Loucy (cell line): Measurements from ENCODE around the gene PGBD1.

Experiments
- H2AFZ ChIP-seq: fragments of 200-600 bp; sonication (generic); 2 replicates; pipeline ENCODE4 v1.6.0; 2016; ENCODE audit warnings: antibody characterized with exemption, mild to moderate bottlenecking, low read length, moderate library complexity
- H3F3A ChIP-seq: fragments of 200-600 bp; 2 replicates; pipeline ENCODE4 v1.6.0; 2016; ENCODE audit warnings: antibody characterized with exemption, low read depth, mild to moderate bottlenecking
- H3K27me3 ChIP-seq: fragments of 200-600 bp; sonication (generic); 2 replicates; pipeline ENCODE4 v1.6.1; 2014; ENCODE audit warnings: low read length, mild to moderate bottlenecking; ENCODE audit not compliant: insufficient read depth, poor library complexity, severe bottlenecking
- H3K36me3 ChIP-seq: fragments of 200-600 bp; sonication (generic); 2 replicates; pipeline ENCODE4 v1.6.1; 2016; ENCODE audit warnings: low read length; ENCODE audit not compliant: insufficient read depth
- H3K4me1 ChIP-seq: fragments of 200-600 bp; sonication (generic); 2 replicates; pipeline ENCODE4 v1.5.1; 2014; ENCODE audit warnings: low read length, mild to moderate bottlenecking; ENCODE audit not compliant: insufficient read depth, poor library complexity, severe bottlenecking
- H3K4me2 ChIP-seq: fragments of 200-600 bp; sonication (generic); 2 replicates; pipeline ENCODE4 v1.6.0; 2014; ENCODE audit warnings: antibody characterized with exemption, low read length, low read depth, mild to moderate bottlenecking; ENCODE audit not compliant: poor library complexity, severe bottlenecking
- H3K4me3 ChIP-seq: fragments of 200-600 bp; sonication (generic); 2 replicates; pipeline ENCODE4 v1.5.1; 2014; ENCODE audit warnings: low read length, mild to moderate bottlenecking, mixed read lengths; ENCODE audit not compliant: poor library complexity, severe bottlenecking
- H3K79me2 ChIP-seq: fragments of 200-600 bp; sonication (generic); 2 replicates; pipeline ENCODE4 v1.6.1; 2014; ENCODE audit warnings: low read length; ENCODE audit not compliant: insufficient read depth
- H3K9ac ChIP-seq: fragments of 200-600 bp; sonication (generic); 2 replicates; pipeline ENCODE4 v1.6.0; 2014; ENCODE audit warnings: mild to moderate bottlenecking, low read depth, low read length, moderate library complexity; ENCODE audit not compliant: poor library complexity, severe bottlenecking
- H3K9me2 ChIP-seq: fragments of 200-600 bp; sonication (generic); replicated peaks from 2 replicates; pipeline ENCODE4 v1.6.1; 2016; ENCODE audit warnings: low read depth, low read length, mixed read lengths
- H3K9me3 ChIP-seq: fragments of 200-600 bp; sonication (generic); 2 replicates; pipeline ENCODE4 v1.6.1; 2014; ENCODE audit warnings: mild to moderate bottlenecking, antibody characterized with exemption, low read length, low read depth; ENCODE audit not compliant: insufficient read depth
- H4K20me1 ChIP-seq: fragments of 200-600 bp; sonication (generic); 2 replicates; pipeline ENCODE4 v1.6.0; 2014; ENCODE audit warnings: antibody characterized with exemption, low read length, mild to moderate bottlenecking; ENCODE audit not compliant: insufficient read depth, poor library complexity, severe bottlenecking
- EZH2phosphoT487 ChIP-seq: fragments of 200-600 bp; IDR thresholded peaks from 2 replicates; pipeline ENCODE4 v1.6.1; 2018; ENCODE audit warnings: antibody characterized with exemption, mild to moderate bottlenecking, moderate library complexity, borderline replicate concordance
- TF ChIP-seq, protein P1 (sequence below): fragments of 200-600 bp; sonication (generic); conservative IDR thresholded peaks from 2 replicates; pipeline ENCODE4 v1.5.1; 2014; ENCODE audit warnings: mild to moderate bottlenecking, antibody characterized with exemption, low read length

The PGBD1 gene

DNA sequence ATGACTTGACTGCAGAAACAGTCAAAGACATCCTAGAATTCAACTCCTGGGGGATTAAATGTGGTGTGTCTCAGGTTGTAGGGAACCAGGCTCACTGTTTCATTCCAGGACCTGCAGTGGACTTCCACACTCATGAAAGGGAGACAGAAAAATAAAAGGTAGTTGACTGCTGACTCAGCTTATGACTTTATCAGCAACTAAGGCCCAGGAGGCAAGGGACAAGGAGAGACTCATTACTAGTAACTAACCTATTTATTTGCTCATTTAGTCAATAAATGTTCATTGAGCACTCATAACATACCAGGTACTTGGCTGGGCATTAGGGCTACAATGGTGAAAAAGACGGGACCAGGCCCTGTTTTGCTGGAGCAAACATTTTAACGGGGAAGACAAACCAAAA lies 51.7 kb downstream of the PGBD1 start:
- H4K20me1 ChIP-seq = no peaks in the 10 kb centered on the region
- H3K9me3 ChIP-seq = no peaks in the 10 kb centered on the region
- H3K9me2 ChIP-seq = no peaks in the 10 kb centered on the region
- H2AFZ ChIP-seq = no peak overlapping the region
- TF ChIP-seq, protein P1, sequence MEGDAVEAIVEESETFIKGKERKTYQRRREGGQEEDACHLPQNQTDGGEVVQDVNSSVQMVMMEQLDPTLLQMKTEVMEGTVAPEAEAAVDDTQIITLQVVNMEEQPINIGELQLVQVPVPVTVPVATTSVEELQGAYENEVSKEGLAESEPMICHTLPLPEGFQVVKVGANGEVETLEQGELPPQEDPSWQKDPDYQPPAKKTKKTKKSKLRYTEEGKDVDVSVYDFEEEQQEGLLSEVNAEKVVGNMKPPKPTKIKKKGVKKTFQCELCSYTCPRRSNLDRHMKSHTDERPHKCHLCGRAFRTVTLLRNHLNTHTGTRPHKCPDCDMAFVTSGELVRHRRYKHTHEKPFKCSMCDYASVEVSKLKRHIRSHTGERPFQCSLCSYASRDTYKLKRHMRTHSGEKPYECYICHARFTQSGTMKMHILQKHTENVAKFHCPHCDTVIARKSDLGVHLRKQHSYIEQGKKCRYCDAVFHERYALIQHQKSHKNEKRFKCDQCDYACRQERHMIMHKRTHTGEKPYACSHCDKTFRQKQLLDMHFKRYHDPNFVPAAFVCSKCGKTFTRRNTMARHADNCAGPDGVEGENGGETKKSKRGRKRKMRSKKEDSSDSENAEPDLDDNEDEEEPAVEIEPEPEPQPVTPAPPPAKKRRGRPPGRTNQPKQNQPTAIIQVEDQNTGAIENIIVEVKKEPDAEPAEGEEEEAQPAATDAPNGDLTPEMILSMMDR = no peak
- TF ChIP-seq EZH2phosphoT487 = no peak
- H3K27me3 ChIP-seq = no peaks in the 10 kb centered on the region
- H3F3A ChIP-seq = peaks cover 2% of the 10 kb centered on the region; the same call in 1 of the 2 replicates
- H3K4me1 ChIP-seq = peaks cover 32% of the 10 kb centered on the region
- no peaks in the 10 kb centered on the region for H3K36me3 ChIP-seq
- H3K4me2 ChIP-seq = peak overlapping the region; percentile 99
- peaks cover 16% of the 10 kb centered on the region for H3K79me2 ChIP-seq
- H3K4me3 ChIP-seq = no peak overlapping the region
- H3K9ac ChIP-seq = no peak overlapping the region

DNA sequence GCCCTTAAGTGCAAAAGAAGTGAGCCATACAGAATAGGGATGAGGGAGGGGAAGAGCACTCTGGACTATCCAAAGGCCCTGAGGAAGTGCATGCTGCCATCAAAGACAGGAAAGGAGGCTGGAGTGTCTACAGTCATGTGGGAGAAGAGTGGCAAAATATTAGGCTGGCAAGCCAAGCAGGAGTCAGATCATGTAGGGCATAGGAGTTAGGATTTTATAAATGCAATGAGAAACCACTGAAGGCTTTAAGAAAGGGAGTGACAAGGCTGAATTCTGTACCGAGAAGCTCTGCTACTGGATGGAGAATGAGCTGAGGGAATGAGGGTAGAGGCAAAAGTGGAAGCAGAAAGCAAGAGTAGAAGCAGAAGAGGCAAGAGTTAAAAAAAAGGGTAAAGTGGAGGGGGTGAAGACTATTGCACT lies 52.2 kb downstream of the PGBD1 start:
- no peaks in the 10 kb centered on the region for H3K9me3 ChIP-seq
- no peaks in the 10 kb centered on the region for H3K9me2 ChIP-seq
- H3K27me3 ChIP-seq = no peaks in the 10 kb centered on the region
- peak overlapping the region; percentile 99 for H3K4me2 ChIP-seq
- no peak overlapping the region for H2AFZ ChIP-seq
- TF ChIP-seq EZH2phosphoT487 = no peak
- TF ChIP-seq, protein P1 = no peak
- no peak overlapping the region for H3K4me3 ChIP-seq
- H4K20me1 ChIP-seq = no peaks in the 10 kb centered on the region
- no peaks in the 10 kb centered on the region for H3K36me3 ChIP-seq
- H3K79me2 ChIP-seq = peaks cover 16% of the 10 kb centered on the region
- H3F3A ChIP-seq = peaks cover 2% of the 10 kb centered on the region; the same call in 1 of the 2 replicates
- no peak overlapping the region for H3K9ac ChIP-seq
- peaks cover 32% of the 10 kb centered on the region for H3K4me1 ChIP-seq

DNA sequence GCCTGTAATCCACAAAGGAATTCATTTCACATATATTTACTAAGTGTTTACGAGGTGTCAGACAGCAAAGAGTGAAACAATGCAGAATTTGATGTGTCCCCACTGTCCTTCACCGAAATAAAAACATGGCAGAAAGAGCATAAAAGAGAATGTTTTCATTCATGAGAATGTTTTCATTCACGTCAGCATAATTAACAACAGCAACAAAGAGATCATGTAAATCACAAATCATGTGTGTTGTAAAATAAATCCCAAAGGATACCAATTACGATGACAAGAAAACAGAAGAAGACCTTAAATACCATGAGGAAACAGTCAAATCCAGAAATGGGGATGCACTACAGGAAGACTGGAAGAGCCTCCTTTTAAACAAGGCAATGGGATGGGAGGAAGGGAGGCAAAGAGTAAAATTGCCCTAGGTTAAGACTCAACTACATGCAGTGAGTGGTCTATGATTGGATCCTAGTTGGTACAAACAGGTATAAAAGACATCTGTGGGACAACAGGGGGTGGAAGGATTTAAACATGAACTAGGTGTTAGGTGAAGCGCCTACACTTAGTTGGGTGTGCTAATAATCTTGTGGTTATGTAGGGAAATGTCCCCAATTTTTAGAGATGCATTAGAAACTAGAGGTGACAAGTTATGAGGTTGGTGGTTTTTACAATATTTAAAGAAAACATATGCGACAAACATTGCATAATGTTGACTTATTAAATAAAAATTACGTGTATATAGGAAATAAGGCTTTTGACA lies 53.1 kb downstream of the PGBD1 start:
- Histone ChIP-seq H3K4me2 (peak overlapping the region; percentile 99), H3K9ac (peak overlapping the region; percentile 99), H3K4me1 (peaks cover 32% of the 10 kb centered on the region), H3K9me3 (no peaks in the 10 kb centered on the region), H3F3A (peaks cover 2% of the 10 kb centered on the region; the same call in 1 of the 2 replicates), H3K9me2 (no peaks in the 10 kb centered on the region), H2AFZ (no peak overlapping the region), H3K27me3 (no peaks in the 10 kb centered on the region), H4K20me1 (no peaks in the 10 kb centered on the region), H3K79me2 (peaks cover 16% of the 10 kb centered on the region), H3K4me3 (peak overlapping the region; percentile 91), H3K36me3 (no peaks in the 10 kb centered on the region)
- TF ChIP-seq EZH2phosphoT487 = no peak
- TF ChIP-seq, protein P1 = no peak
